Activated CD8-positive, alpha-beta T cell treated with anti-CD3 and anti-CD28 coated beads for 36 hours (primary cell): ENCODE data around the gene MYO9A. TPM values are rescaled to one million over a fixed set of nuclear protein-coding genes. Genes with fewer than 3 reads are reported as not detected.

Source experiments
- ATAC-seq: fragments of 200-7000 bp; cut with Tn5 transposase; one replicate; pipeline ENCODE4 v1.10.0; 2021; ENCODE audit warnings: mild to moderate bottlenecking, moderate library complexity
- CTCF ChIA-PET: fragments of 350-600 bp; sonication (Branson Sonifier 250); formaldehyde crosslinking; loops from one replicate; lab custom pipeline; 2021; ENCODE audit warnings: antibody characterized with exemption; lab: Charles Lee
- POLR2A ChIA-PET: fragments of 350-600 bp; sonication (Branson Sonifier 250); formaldehyde crosslinking; loops from one replicate; lab custom pipeline; 2021; ENCODE audit warnings: antibody characterized with exemption; lab: Charles Lee
- DNase-seq: peaks from one replicate; pipeline ENCODE4 v3.0.0-alpha.2; 2020
- H3K27ac Mint-ChIP-seq: one replicate; pipeline ENCODE4 v1.8.0; 2021; ENCODE audit warnings: mild to moderate bottlenecking, mixed read lengths
- H3K27me3 Mint-ChIP-seq: one replicate; pipeline ENCODE4 v1.8.0; 2021; ENCODE audit warnings: mixed read lengths
- H3K36me3 Mint-ChIP-seq: one replicate; pipeline ENCODE4 v1.8.0; 2021; ENCODE audit warnings: low read depth, mixed read lengths
- H3K4me1 Mint-ChIP-seq: one replicate; pipeline ENCODE4 v1.8.0; 2021; ENCODE audit warnings: low read depth, mixed read lengths
- H3K4me3 Mint-ChIP-seq: one replicate; pipeline ENCODE4 v1.8.0; 2021; ENCODE audit warnings: mild to moderate bottlenecking, moderate library complexity, mixed read lengths
- H3K9me3 Mint-ChIP-seq: one replicate; pipeline ENCODE4 v1.8.0; 2021; ENCODE audit warnings: mixed read lengths
- intact Hi-C: fragments of 100-400 bp; cut with micrococcal nuclease; formaldehyde crosslinking; loops from one replicate; pipeline ENCODE4 v1.10.0; 2022
- total RNA-seq, 2 experiments: library from RNA; stranded (reverse); gene quantifications; one replicate each; pipeline ENCODE4 v1.2.3, GENCODE V29; 2021
- TF ChIP-seq, protein P1 (sequence below): fragments of 200-600 bp; IDR thresholded peaks from one replicate; pipeline ENCODE4 v1.8.0; 2022; ENCODE audit warnings: antibody characterized with exemption, mild to moderate bottlenecking

The MYO9A gene
- total RNA-seq, 2 experiments from 2014 or later, result 16.8 to 18.7 TPM

DNA sequence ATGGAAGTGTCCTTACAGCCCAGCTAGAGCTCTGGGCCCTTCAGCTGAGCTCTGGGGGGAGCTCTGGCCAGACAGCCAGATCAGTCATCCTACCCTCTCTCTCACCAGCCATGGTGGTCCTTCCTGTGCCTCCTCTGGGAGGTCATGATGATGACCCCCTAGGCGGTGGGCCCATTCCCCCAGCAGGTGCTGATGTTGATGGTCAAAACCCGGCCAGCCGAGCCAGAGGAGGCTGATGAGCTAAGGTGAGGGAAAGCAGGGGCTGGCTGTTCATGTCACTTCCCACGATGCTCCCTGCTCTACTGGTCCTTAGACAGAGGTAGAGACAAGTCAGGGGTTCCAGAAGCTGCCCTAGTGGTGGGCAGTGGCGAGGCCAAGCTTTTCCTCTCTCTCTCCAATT lies 44.6 kb upstream of the MYO9A start:
- ChIA-PET POLR2A (no interaction called here), CTCF (interaction anchor here (1.2 to 2.7 kb wide), 2 partner anchors 361 to 410 kb away, joined by 3 to 9 read pairs; no protein-coding TSS in a partner anchor)
- H3K4me3 Mint-ChIP-seq, result no peak overlapping the region
- TF ChIP-seq, protein P1, sequence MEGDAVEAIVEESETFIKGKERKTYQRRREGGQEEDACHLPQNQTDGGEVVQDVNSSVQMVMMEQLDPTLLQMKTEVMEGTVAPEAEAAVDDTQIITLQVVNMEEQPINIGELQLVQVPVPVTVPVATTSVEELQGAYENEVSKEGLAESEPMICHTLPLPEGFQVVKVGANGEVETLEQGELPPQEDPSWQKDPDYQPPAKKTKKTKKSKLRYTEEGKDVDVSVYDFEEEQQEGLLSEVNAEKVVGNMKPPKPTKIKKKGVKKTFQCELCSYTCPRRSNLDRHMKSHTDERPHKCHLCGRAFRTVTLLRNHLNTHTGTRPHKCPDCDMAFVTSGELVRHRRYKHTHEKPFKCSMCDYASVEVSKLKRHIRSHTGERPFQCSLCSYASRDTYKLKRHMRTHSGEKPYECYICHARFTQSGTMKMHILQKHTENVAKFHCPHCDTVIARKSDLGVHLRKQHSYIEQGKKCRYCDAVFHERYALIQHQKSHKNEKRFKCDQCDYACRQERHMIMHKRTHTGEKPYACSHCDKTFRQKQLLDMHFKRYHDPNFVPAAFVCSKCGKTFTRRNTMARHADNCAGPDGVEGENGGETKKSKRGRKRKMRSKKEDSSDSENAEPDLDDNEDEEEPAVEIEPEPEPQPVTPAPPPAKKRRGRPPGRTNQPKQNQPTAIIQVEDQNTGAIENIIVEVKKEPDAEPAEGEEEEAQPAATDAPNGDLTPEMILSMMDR, result no peak
- H3K27ac Mint-ChIP-seq, result no peak overlapping the region
- ATAC-seq (no peak), DNase-seq (no peak)
- no peaks in the 10 kb centered on the region for H3K9me3 Mint-ChIP-seq
- H3K36me3 Mint-ChIP-seq, result no peaks in the 10 kb centered on the region
- H3K4me1 Mint-ChIP-seq, result no peaks in the 10 kb centered on the region
- H3K27me3 Mint-ChIP-seq, result no peaks in the 10 kb centered on the region
- intact Hi-C loops, result no loop called here

DNA sequence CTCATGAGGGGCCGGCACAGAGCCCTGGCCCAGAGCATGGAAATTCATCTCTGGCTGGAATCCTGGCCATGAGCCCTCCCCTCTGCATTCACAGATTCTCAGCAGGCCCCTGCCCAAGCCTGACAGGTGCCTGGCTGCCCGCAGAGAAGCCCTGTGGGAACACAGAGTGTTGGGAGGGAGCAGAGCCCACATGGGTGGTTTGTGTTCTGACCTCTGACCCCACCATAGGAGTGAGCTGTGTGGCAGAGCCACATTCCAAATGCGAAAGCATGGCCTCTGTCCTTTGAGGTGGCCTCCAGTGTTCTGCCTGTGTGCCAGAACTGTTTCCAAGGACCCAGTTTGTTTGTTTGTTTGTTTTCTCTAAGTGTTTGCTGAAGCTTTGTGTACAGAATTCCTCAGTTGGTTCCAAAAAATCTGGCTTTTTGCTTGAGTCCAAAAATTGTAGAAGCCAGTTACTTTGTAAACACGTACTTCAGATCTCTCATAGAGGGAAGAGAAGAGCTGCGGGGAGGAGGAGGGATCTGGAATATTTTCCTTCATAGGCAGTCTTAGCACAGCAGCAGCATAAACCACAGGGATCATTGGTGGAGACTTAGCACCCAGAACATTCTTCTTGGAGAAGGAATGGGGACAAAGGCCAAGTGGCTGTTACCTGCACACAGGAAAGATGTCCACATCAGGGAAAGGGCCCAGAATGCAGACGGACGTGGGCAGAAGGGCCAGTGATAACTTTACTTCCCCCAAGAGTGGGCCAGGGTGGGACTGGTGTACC lies 43.6 kb upstream of the MYO9A start:
- intact Hi-C loops, result no loop called here
- Mint-ChIP-seq H3K9me3 (no peaks in the 10 kb centered on the region), H3K4me3 (no peak overlapping the region), H3K27me3 (no peaks in the 10 kb centered on the region), H3K27ac (no peak overlapping the region), H3K36me3 (no peaks in the 10 kb centered on the region), H3K4me1 (no peaks in the 10 kb centered on the region)
- TF ChIP-seq, protein P1, result no peak
- DNase-seq, result no peak
- no peak for ATAC-seq
- ChIA-PET CTCF (interaction anchor here (2.7 kb wide), 1 partner anchor 360 kb away, joined by 9 read pairs; no protein-coding TSS in a partner anchor), POLR2A (no interaction called here)

DNA sequence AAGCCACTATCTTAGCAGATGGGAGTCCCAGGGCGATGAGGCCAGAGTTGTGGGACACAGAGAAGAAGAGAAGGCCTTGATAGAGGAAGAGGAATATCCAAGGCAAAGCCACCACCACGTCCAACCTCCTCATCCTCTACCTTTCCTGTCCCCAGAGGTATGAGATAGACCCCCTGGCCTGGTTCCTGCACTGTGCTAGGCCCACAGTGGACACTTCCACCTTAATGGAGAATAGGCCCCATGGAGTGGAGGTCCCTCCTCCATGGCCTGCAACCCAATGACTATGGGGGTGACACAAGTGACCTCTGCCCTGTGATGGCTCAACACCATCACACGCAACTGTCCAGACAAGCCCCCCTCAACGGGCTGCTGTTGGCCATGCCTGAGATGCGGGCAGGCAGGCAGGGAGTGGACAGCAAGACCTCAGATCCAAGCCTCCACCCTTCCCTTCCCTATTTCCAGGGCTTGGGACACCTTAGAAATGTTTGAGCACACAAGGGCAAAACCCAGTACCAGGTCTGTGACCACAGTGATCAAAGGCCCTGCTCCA lies 42.8 kb upstream of the MYO9A start:
- TF ChIP-seq, protein P1, result no peak
- POLR2A ChIA-PET, result no interaction called here
- H3K27ac Mint-ChIP-seq, result no peak overlapping the region
- no peaks in the 10 kb centered on the region for H3K36me3 Mint-ChIP-seq
- DNase-seq, result no peak
- intact Hi-C loops, result no loop called here
- no peaks in the 10 kb centered on the region for H3K9me3 Mint-ChIP-seq
- no peaks in the 10 kb centered on the region for H3K4me1 Mint-ChIP-seq
- ATAC-seq, result no peak
- no peak overlapping the region for H3K4me3 Mint-ChIP-seq
- CTCF ChIA-PET, result no interaction called here
- H3K27me3 Mint-ChIP-seq, result no peaks in the 10 kb centered on the region

DNA sequence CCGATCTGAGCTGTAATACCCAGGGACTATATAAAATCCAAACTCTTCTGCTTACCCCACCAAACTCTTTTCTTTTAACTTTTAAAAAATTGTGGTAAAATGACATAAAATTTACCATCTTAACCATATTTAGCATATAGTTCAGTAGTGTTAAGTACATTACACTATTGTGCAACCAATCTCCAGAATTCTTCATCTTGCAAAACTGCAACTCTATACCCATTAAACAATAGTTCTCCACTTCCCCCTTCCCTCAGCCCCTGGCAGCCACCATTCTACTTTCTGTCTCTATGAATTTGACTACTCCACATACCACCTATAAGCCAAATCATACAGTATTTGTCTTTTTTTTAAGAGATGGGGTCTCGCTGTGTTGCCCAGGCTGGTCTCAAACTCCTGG lies 39.0 kb upstream of the MYO9A start:
- no peaks in the 10 kb centered on the region for H3K4me1 Mint-ChIP-seq
- intact Hi-C loops, result loop anchor here (5.0 kb wide), 2 partner anchors 375 to 415 kb away; no protein-coding TSS in a partner anchor
- H3K9me3 Mint-ChIP-seq, result no peaks in the 10 kb centered on the region
- ATAC-seq (no peak), DNase-seq (no peak)
- no peak overlapping the region for H3K4me3 Mint-ChIP-seq
- no peak overlapping the region for H3K27ac Mint-ChIP-seq
- POLR2A ChIA-PET, result no interaction called here
- TF ChIP-seq, protein P1, result no peak
- no peaks in the 10 kb centered on the region for H3K27me3 Mint-ChIP-seq
- no peaks in the 10 kb centered on the region for H3K36me3 Mint-ChIP-seq
- CTCF ChIA-PET, result interaction anchor here (0.6 to 2.6 kb wide), 23 partner anchors 11 to 418 kb away, joined by 3 to 35 read pairs (median 4); no protein-coding TSS in a partner anchor
